Suprapubic skin (tissue), 4 donors: ENCODE measurements around the gene PABPN1L.

Source experiments
- EP300 ChIP-seq: sonication (generic); formaldehyde crosslinking; IDR thresholded peaks from one replicate; pipeline ENCODE4 v1.6.1; 2017; ENCODE audit warnings: antibody characterized with exemption
- POLR2A ChIP-seq, 2 donors: fragments of 450-650 bp; IDR thresholded peaks; one replicate each; pipeline ENCODE4 v1.6.1; 2017; ENCODE audit warnings: antibody characterized with exemption in 2 of 2, mild to moderate bottlenecking in 2 of 2, moderate library complexity in 2 of 2
- POLR2AphosphoS5 ChIP-seq, 3 donors: sonication (generic); formaldehyde crosslinking; IDR thresholded peaks; one replicate each; pipeline ENCODE4 v1.6.1; 2017; ENCODE audit warnings: antibody characterized with exemption in 3 of 3
- TF ChIP-seq, protein P1 (sequence below), 2 donors: fragments of 200-600 bp in 1 of 2; fragments of 450-650 bp in 1 of 2; sonication (generic) in 1 of 2; IDR thresholded peaks; one replicate each; pipeline ENCODE4 v1.5.1; 2016 to 2019; ENCODE audit warnings: antibody characterized with exemption in 2 of 2, mild to moderate bottlenecking in 1 of 2, moderate library complexity in 1 of 2

DNA sequence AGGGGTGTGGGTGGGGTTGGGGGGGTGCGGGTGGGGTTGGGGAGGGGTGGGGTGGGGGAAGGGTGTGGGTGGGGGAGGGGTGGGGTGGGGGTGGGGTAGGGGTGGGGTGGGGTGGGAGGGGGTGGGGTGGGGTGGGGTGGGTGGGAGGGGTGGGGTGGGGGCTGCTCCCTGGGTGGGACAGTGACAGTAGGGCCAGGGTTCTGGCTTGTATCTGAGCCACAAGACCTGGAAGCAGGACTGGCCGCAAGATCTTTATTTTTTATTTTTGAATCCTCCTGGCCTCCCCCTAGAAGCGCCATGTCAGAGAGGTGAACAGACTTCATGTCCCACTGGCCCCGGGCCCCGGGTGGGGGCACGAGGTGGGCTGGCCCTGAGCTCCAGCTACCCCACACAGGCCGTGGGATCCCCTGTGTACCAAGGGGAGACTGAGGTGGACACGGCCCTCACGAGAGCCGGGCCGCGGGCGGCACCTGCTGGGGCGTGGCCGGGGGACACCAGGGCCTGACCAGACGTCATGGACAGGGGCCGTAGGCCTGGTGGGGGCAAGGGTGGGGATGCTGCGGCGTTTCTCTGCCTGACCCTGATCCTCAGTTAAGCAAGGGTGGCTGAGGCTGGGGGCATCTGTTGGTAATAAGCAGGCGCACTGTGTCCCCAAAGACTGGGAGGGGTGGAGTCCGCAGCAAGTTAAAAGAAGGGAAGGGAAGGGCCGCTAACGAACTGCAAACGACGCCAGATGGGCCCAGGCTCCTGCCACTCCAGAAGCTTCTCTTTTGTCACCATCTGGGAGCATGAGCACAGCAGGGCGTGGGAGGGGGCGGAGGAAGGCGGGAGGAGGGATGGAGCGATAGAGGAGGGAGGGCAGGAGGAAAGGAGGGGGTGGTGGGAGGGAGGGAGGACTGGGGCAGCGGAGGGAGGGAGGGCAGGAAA, 22.3 kb upstream of the PABPN1L start:
- TF ChIP-seq, protein P1, sequence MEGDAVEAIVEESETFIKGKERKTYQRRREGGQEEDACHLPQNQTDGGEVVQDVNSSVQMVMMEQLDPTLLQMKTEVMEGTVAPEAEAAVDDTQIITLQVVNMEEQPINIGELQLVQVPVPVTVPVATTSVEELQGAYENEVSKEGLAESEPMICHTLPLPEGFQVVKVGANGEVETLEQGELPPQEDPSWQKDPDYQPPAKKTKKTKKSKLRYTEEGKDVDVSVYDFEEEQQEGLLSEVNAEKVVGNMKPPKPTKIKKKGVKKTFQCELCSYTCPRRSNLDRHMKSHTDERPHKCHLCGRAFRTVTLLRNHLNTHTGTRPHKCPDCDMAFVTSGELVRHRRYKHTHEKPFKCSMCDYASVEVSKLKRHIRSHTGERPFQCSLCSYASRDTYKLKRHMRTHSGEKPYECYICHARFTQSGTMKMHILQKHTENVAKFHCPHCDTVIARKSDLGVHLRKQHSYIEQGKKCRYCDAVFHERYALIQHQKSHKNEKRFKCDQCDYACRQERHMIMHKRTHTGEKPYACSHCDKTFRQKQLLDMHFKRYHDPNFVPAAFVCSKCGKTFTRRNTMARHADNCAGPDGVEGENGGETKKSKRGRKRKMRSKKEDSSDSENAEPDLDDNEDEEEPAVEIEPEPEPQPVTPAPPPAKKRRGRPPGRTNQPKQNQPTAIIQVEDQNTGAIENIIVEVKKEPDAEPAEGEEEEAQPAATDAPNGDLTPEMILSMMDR (IDR thresholded peaks at IDR 0.05), result no peak
- no peak for TF ChIP-seq POLR2A (IDR thresholded peaks at IDR 0.05)
- TF ChIP-seq POLR2AphosphoS5 (IDR thresholded peaks at IDR 0.05), result no peak
- TF ChIP-seq EP300, result no peak
